HG02981 (cell line): ENCODE measurements around the gene ANKRD34A.

ENCODE experiments used
- ATAC-seq: cut with Tn5 transposase; IDR thresholded peaks from one replicate; pipeline ENCODE4 v1.9.1; 2021; ENCODE audit warnings: mild to moderate bottlenecking, moderate library complexity; ENCODE audit not compliant: unreplicated experiment

ANKRD34A gene

GRCh38 chr1:145964328-145965118 lies at the start of gene ANKRD34A, which contains the start of gene POLR3GL:
ANKRD34A (minus strand) TSS chr1:145964575; CDS start chr1:145961759, 2,816 bp downstream.
POLR3GL (plus strand) TSS chr1:145964690; CDS start chr1:145974866, 10,176 bp downstream.
- ATAC-seq, result peak; percentile 85

DNA sequence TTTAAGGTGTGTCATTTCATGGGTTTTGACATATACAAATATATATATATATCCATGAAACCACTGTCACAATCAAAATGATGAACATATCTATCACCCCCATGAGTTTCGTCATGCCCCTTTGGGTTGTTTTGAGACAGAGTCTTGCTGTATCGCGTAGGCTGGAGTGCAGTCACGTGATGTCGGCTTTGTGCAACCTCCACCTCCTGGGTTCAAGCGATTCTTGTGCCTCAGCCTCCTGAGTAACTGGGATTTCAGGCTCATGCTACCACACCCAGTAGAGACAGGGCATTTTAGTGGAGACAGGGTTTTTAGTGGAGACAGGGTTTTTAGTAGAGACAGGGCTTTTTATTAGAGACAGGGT lies 49.2 kb upstream of the ANKRD34A start:
- ATAC-seq, result no peak

DNA sequence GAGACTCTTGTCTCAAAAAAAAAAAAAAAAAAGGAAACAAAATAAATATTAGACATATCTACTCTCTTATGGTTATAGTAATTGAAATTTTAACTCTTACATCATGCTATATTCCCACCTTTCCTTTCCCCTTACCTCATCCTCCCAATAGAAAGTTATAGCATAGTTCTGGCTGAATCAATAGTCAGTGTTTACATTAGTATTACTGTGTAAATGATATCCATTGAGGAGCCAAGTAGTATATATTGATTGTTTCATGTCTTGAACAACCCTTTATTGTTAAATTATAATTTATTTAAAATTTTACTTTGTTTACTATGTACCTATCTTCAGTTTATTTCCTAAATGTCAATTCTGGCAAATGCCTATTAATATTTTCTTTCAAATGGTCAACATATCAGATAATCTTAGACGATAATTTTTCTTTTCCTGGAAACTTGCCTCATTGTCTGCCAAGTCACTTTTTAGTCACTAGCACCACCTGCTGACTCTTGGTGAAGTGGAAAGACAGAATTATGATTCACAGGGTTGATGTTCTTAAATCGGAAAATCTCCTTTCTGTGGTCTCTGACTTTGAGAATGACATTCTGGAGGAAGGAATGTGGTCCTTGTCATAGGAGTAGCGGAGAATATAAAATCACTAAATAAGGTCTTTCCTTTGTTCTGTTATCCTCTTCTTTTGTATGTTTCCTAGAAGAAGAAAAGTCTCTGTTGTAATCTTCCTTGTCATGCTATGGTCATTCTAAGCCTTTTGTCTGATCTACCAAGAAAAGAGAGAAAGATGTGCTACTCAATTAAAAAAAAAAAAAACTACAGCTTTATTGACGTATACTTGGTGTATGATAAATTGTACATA lies 48.6 kb upstream of the ANKRD34A start:
- ATAC-seq, result no peak

DNA sequence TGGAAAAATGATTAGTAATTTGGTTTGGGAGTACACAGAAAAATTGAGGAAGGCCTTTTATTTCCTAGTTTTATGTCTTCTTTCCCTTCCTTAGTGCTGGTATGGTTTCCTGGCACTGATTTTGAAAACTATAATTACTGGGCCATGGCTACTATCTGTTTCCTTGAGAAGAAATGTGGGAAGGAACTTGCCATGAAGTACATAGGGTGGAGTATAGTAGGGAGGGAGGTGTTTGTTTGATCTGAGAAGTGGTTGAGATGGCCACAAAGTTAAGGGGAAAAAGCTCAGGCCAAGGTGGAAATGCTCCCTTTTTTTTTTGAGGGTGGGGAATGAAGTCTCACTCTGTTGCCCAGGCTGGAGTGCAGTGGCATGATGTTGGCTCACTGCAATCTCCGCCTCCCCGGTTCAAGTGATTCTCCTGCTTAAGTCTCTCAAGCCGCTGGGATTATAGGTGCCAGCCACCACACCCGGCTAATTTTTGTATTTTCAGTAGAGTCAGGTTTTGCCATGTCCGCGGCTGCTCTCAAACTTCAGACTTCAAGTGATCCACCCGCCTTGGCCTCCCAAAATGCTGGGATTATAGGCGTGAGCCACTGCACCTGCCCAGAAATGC lies 45.9 kb upstream of the ANKRD34A start:
- ATAC-seq, result no peak

DNA sequence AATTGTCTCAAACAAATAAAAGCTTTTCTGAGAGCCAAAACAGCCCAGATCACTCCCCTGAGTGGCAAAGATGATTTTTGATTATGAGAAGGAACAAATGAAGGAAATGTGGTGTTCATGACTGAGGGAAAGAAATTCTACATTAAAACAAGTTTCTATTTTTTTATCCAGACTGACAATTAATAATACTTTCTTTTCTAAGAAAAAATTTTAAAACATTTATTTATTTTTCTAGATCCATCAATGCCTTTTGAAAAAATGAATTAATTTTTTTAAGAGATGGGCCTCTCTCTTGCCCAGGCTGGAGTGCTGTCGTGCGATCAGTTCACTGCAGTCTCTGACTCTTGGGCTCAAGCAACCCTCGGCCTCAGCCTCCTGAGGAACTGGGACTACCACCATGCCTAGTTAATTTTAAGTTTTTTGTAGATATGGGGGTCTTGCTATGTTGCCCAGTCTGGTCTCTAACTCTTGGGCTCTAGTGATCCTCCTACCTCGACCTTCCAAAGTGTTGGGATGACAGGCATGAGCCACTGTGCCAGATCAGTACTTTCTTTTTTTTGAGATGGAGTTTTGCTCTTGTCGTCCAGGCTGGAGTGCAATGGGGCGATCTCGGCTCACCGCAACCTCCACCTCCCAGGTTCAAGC lies 43.2 kb upstream of the ANKRD34A start:
- no peak for ATAC-seq

DNA sequence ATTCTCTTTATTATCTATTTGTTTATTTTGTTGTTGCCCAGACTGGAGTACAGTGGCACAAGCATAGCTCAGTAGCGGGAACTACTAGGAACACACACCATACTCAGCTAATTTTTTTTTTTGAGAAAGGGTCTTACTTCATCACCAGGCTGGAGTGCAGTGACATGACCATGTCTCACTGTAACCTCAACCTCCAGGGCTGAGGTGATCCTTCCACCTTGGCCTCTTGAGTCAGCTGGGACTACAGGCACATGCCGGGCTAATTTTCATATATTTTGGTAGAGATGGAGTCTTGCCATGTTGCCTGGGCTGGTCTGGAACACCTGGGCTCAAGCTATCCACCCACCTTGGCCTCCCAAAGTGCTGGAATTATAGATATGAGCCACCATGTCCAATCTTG lies 37.3 kb upstream of the ANKRD34A start:
- no peak for ATAC-seq

DNA sequence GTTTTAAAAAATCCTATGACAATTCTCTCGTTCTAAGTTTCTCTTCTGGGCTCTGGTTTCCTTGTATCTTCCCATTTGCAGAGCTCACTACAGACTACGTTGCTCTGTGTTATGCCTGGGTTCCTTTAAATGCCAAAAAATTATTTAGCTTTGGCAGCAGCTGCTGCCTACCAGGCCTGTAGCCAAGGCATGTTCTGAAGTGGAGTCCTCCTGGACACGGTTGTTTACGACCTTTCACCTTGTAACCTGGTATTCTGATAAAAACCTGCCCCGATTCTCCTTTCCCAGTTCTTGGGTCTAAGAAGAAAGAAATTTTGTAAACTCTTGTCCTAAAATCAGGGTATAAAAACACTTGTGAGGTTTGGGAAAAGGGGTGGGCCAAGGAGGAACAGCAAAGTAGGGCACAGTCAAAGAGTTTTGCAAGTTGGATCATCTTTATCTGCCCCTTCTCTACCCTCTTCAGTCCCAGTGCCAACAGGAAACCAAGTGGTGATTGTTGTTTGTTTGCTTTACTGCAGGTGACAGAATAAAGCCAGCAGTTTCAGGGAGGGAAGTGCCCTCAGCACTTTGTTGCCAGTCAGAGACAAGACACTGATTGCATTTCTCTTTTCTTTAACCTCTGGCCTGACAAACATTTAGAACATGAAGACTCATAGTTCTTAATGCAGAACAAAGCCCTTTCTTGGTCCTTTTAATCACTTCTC lies 35.1 kb upstream of the ANKRD34A start:
- ATAC-seq, result no peak

DNA sequence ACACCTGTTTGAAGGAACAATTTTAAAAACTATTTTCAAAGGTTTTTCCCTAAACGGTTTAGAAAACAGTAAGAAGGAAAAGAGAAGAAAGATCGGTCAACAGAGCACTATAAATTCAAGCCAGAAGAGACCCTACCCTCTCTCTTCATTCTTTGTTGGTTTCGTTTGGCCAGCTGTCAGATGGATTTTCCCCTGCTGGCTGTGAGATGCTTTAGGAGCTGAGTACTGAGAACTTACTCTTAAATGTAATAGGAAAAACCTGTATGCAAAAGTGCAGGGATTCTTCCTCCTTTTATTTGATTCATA lies 33.3 kb upstream of the ANKRD34A start:
- no peak for ATAC-seq

GRCh38 chr1:145997016-145997717 lies 32.8 kb upstream of the ANKRD34A start:
- peak; percentile 25 for ATAC-seq

- peak; percentile 94 for ATAC-seq
These were observed 32.1 kb upstream of the ANKRD34A start, which contains the start of gene TXNIP for GRCh38 chr1:145996433-145997015. TXNIP (minus strand) TSS chr1:145996579; CDS start chr1:145996266, 313 bp downstream.

- ATAC-seq, result no peak
These were observed 31.6 kb upstream of the ANKRD34A start for GRCh38 chr1:145995964-145996432.

GRCh38 chr1:145995148-145995881 lies 30.9 kb upstream of the ANKRD34A start:
- no peak for ATAC-seq

DNA sequence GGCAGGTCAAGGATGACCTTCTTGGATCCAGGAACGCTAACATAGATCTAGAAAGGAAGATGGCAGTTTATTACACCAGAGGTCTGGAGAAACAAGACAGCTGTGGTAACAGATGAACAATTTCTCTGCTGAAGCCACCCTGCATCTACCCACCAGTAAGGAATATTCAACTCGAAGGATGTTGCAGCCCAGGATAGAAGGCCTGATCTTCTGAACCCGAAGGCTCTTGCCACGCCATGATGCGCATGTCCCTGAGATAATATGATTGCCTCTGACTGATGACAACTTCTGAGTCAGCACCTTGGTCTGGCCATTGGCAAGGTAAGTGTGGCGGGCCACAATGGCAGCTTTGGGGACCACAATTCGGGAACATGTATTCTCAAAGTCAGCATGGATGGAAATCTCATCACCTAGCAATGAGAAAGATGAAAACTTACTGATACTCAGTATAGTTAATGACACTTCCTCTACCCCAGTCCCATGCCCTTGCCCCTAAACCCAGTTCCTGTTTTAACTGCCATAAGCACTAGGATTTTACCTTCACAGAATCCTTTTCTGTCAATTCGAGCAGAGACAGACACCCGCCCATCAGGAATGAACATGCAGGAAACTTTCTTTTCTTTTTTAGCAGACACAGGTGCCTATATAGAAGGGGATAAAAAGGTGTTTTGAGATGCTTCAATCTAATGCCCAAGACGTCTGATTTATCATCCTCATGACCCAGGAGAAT lies 30.2 kb upstream of the ANKRD34A start:
- no peak for ATAC-seq

DNA sequence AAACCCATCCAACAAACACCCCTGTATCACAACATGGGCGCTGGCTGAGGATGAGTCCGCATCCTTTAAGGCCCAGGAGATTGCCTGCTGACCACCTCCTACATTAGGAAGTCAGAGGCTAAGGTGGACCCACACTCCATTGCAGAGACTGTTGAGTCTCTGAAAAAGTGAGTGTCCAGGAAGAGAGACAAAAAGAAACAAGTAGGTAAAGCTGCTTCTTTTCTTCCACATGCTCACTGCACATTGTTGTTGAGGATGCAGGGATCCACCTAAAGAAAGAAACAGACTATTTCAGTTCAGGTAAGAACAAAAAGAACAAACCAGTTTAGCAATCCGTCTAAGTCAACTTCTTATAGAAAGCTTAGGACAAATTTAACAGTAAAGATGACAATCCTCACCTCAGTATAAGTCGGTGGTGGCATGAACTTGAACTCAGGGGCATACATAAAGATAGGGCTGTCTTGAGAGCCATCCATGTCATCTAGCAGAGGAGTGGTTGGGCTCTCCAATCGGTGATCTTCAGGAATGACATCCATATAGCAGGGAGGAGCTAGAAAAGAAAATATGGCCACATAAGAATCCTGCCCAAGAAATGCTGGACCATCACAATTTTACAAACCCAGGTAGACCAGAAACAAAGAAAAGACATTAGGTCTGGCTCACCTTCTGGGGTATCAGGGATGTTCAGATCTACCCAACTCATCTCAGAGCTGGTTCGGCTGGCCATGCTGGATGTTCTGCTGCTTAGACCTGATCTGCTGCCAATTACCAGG lies 29.4 kb upstream of the ANKRD34A start:
- no peak for ATAC-seq

GRCh38 chr1:145992958-145993617 lies 28.7 kb upstream of the ANKRD34A start:
- ATAC-seq, result no peak

DNA sequence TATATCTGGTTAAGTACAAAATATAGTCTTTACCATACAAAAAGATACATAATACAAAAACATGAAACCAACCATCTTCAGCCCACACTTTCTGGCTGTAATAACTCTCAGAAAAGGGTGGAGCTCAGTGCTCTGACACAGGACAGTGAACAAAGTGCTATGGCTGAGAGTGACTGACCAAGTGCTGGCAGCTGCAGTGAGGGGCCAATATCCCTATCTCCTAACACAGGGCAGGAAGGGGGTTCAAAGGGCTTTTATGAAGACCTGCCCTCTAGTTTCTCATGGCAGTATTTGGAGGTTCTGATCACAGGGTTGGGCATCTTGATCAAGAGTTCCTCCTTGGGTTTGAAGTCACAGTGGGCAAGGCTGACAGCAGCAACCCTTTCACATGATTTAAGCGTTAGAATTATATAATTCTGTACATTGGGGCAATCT lies 28.1 kb upstream of the ANKRD34A start:
- ATAC-seq, result no peak
